Progenitor cell of endocrine pancreas (in vitro differentiated cells): ENCODE measurements around the gene CD274. TPM values are rescaled to one million over a fixed set of nuclear protein-coding genes. Genes with fewer than 3 reads are reported as not detected.

ENCODE experiments used
- DNase-seq: peaks from one replicate; pipeline ENCODE4 v3.0.0; 2021; ENCODE audit warnings: low spot score; ENCODE audit not compliant: unreplicated experiment
- H3K27ac Mint-ChIP-seq: 2 replicates; pipeline ENCODE4 v1.8.0; 2021; ENCODE audit warnings: mild to moderate bottlenecking, moderate library complexity, mixed read lengths
- H3K27me3 Mint-ChIP-seq: 2 replicates; pipeline ENCODE4 v1.8.0; 2021; ENCODE audit warnings: mixed read lengths
- H3K36me3 Mint-ChIP-seq: 2 replicates; pipeline ENCODE4 v1.8.0; 2022; ENCODE audit warnings: mixed read lengths; ENCODE audit not compliant: insufficient read depth
- H3K4me1 Mint-ChIP-seq: 2 replicates; pipeline ENCODE4 v1.8.0; 2021; ENCODE audit warnings: low read depth, mixed read lengths
- H3K4me3 Mint-ChIP-seq: 2 replicates; pipeline ENCODE4 v1.8.0; 2021; ENCODE audit warnings: low read depth, mild to moderate bottlenecking, moderate library complexity, mixed read lengths
- H3K9me3 Mint-ChIP-seq: 2 replicates; pipeline ENCODE4 v1.8.0; 2021; ENCODE audit warnings: low read depth, mixed read lengths
- long read RNA-seq: library from polyadenylated mRNA; unstranded; transcript quantifications from one replicate; pipeline ENCODE4 v2.0.0, GENCODE V29; 2020
- total RNA-seq: library from RNA; stranded (reverse); gene quantifications from 2 replicates; pipeline ENCODE4 v1.2.1, GENCODE V29; 2021
- TF ChIP-seq, protein P1 (sequence below): fragments of 200-600 bp; sonication (generic); IDR thresholded peaks from one replicate; pipeline ENCODE4 v1.5.0; 2021; ENCODE audit warnings: antibody characterized with exemption, mild to moderate bottlenecking; ENCODE audit not compliant: unreplicated experiment

Gene CD274
- total RNA-seq = 0.29 and 0.55 TPM in 2 replicates
- long read RNA-seq, partial matches to known transcripts = 0 of 1 reads
- long read RNA-seq, other reads (novel, unspliced or antisense) = 0 of 1 reads

DNA sequence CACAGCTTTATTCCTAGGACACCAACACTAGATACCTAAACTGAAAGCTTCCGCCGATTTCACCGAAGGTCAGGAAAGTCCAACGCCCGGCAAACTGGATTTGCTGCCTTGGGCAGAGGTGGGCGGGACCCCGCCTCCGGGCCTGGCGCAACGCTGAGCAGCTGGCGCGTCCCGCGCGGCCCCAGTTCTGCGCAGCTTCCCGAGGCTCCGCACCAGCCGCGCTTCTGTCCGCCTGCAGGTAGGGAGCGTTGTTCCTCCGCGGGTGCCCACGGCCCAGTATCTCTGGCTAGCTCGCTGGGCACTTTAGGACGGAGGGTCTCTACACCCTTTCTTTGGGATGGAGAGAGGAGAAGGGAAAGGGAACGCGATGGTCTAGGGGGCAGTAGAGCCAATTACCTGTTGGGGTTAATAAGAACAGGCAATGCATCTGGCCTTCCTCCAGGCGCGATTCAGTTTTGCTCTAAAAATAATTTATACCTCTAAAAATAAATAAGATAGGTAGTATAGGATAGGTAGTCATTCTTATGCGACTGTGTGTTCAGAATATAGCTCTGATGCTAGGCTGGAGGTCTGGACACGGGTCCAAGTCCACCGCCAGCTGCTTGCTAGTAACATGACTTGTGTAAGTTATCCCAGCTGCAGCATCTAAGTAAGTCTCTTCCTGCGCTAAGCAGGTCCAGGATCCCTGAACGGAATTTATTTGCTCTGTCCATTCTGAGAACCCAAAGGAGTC is at the start of gene CD274:
TSS of gene CD274 (plus strand) at position 184 of the 733 bp plus-strand sequence. CDS start 5,572 bp downstream, outside the sequence.
- H3K4me1 Mint-ChIP-seq = peaks cover 6% of the 10 kb centered on the region
- peak; percentile 60 for DNase-seq
- H3K36me3 Mint-ChIP-seq = no peaks in the 10 kb centered on the region
- TF ChIP-seq, protein P1, sequence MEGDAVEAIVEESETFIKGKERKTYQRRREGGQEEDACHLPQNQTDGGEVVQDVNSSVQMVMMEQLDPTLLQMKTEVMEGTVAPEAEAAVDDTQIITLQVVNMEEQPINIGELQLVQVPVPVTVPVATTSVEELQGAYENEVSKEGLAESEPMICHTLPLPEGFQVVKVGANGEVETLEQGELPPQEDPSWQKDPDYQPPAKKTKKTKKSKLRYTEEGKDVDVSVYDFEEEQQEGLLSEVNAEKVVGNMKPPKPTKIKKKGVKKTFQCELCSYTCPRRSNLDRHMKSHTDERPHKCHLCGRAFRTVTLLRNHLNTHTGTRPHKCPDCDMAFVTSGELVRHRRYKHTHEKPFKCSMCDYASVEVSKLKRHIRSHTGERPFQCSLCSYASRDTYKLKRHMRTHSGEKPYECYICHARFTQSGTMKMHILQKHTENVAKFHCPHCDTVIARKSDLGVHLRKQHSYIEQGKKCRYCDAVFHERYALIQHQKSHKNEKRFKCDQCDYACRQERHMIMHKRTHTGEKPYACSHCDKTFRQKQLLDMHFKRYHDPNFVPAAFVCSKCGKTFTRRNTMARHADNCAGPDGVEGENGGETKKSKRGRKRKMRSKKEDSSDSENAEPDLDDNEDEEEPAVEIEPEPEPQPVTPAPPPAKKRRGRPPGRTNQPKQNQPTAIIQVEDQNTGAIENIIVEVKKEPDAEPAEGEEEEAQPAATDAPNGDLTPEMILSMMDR = peak; percentile 56
- H3K4me3 Mint-ChIP-seq = peak within 1 kb of the TSS; percentile 59
- H3K27ac Mint-ChIP-seq = no peak within 1 kb of the TSS
- peaks cover 11% of the 10 kb centered on the region for H3K27me3 Mint-ChIP-seq
- no peaks in the 10 kb centered on the region for H3K9me3 Mint-ChIP-seq

DNA sequence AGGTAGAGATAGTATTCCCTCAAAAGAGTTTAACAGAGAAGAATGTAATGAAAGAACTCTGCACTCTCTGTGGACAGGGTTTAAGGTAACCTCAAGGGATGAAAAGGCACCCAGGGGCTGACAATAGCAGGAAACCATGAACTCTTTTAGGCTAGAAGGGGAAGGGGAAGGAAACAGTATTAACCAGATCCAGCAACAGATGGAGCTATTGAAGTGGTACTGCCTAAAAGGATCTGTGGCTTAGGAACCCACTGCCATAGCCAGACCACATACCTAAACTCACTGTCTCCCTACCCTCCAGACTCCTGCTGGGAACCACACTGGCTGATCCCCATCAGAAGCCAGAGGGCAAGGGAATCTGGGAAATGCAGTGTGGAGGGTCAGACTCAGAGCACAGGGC is 48.1 kb upstream of the CD274 start:
- peaks cover 12% of the 10 kb centered on the region for H3K36me3 Mint-ChIP-seq
- no peaks in the 10 kb centered on the region for H3K4me1 Mint-ChIP-seq
- TF ChIP-seq, protein P1 = no peak
- no peak overlapping the region for H3K27ac Mint-ChIP-seq
- H3K9me3 Mint-ChIP-seq = peaks cover 25% of the 10 kb centered on the region
- no peak for DNase-seq
- H3K4me3 Mint-ChIP-seq = no peak overlapping the region
- no peaks in the 10 kb centered on the region for H3K27me3 Mint-ChIP-seq

DNA sequence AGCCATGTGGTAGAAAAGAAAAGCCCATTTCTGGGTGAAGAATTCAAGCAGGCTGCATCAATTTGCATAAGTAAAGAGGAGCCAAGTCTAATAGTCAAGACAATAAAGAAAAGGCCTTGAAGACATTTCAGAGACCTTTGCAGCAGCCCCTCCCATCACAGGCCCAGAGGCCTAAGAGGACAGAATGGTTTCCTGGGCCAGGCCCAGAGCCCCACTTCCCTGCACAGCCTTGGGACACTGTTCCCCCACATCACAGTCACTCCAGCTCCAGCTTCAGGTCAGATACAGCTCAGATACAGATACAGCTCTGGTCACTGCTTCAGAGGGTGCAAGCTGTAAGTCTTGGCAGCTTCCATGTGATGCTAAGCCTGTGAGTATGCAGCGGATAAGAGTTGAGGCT is 41.7 kb upstream of the CD274 start:
- H3K9me3 Mint-ChIP-seq = peaks cover 45% of the 10 kb centered on the region
- no peak overlapping the region for H3K4me3 Mint-ChIP-seq
- peaks cover 26% of the 10 kb centered on the region for H3K36me3 Mint-ChIP-seq
- no peak overlapping the region for H3K27ac Mint-ChIP-seq
- no peak for DNase-seq
- TF ChIP-seq, protein P1 = no peak
- no peaks in the 10 kb centered on the region for H3K27me3 Mint-ChIP-seq
- H3K4me1 Mint-ChIP-seq = no peaks in the 10 kb centered on the region

DNA sequence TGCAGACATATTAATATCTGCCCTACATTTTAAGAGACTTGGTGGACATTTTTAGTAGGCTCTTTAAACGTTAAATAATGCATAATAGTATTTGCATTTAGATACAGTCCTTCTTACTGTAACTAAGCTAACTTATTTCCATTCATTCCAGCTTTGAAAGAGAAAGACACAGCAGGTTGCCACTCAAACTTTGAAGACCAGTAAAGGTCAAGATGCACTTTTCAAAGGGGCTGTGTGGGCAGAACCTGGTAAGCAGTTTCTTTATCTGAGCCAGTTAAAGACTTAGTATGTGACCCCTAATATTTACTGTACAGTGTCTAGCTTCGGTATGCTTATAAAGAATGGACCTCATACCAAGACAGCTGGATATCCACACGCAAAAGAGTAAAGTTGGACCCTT is 33.4 kb upstream of the CD274 start:
- H3K4me1 Mint-ChIP-seq = no peaks in the 10 kb centered on the region
- no peak for DNase-seq
- TF ChIP-seq, protein P1 = no peak
- H3K27me3 Mint-ChIP-seq = no peaks in the 10 kb centered on the region
- peaks cover 6% of the 10 kb centered on the region for H3K36me3 Mint-ChIP-seq
- H3K9me3 Mint-ChIP-seq = peaks cover 8% of the 10 kb centered on the region
- no peak overlapping the region for H3K4me3 Mint-ChIP-seq
- H3K27ac Mint-ChIP-seq = no peak overlapping the region

DNA sequence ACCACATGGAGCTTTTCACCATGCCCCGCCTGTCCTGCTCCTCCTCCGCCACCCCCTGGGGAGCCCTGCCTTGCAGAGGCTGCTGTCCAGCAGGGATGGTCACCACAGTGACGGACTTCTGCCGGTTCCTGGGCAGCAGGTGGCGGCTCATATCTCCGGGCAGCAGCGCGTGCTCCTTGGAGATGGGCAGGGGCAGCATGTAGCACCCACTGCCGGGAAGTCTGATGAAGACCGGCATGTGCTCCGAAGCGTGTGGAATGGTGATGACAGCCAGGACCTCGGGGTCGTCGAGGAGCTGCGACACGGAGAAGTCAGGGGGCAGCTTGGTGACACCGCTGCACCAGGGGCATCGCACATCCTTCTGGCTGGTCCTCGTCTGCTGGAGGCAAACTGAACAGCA is 31.9 kb upstream of the CD274 start:
- H3K4me1 Mint-ChIP-seq = no peaks in the 10 kb centered on the region
- peaks cover 4% of the 10 kb centered on the region for H3K9me3 Mint-ChIP-seq
- H3K27me3 Mint-ChIP-seq = no peaks in the 10 kb centered on the region
- DNase-seq = no peak
- TF ChIP-seq, protein P1 = no peak
- no peak overlapping the region for H3K4me3 Mint-ChIP-seq
- H3K36me3 Mint-ChIP-seq = peaks cover 4% of the 10 kb centered on the region
- no peak overlapping the region for H3K27ac Mint-ChIP-seq
